Measurements from ENCODE around the gene ARHGEF16.

GRCh38 chr1:3440711-3441409 lies 13.6 kb upstream of the ARHGEF16 start:
- TF ChIP-seq CTCF (IDR thresholded peaks at IDR 0.05) (no peak), EZH2phosphoT487 (IDR thresholded peaks at IDR 0.05) (no peak), EZH2 (IDR thresholded peaks at IDR 0.05) (no peak)
